ENCODE measurements around the gene EXOG.

- TF ChIP-seq CTCF (IDR thresholded peaks at IDR 0.05; ENCODE audit: low read length) (no peak), EZH2 (IDR thresholded peaks at IDR 0.05; ENCODE audit: borderline replicate concordance, low read length) (no peak)
Observed at GRCh38 chr3:38538773-38539353, 42.7 kb downstream of the EXOG start.

All from OCI-LY1 (cell line).